Measurements from ENCODE around the gene TOMT.
A peak's percentile ranks its signal among the peaks of the same experiment; 100 is the strongest.

Gene TOMT

GRCh38 chr11:72105888-72106287, at the start of gene TOMT:
Gene TOMT, plus strand, starts transcription at chr11:72105924. Its CDS starts 28 bp downstream, at chr11:72105952.
- DNase-seq, result no peak

- no peak for DNase-seq
Measured at GRCh38 chr11:72058416-72059034, 47.2 kb upstream of the TOMT start.

- DNase-seq, result no peak
Measured at GRCh38 chr11:72061739-72062396, 43.9 kb upstream of the TOMT start.

GRCh38 chr11:72066855-72067254, 38.9 kb upstream of the TOMT start:
- no peak for DNase-seq

GRCh38 chr11:72067266-72067665, 38.5 kb upstream of the TOMT start:
- DNase-seq, result no peak

- no peak for DNase-seq
Measured at GRCh38 chr11:72067676-72068075, 38.0 kb upstream of the TOMT start.

GRCh38 chr11:72069200-72069599, 36.5 kb upstream of the TOMT start:
- DNase-seq, result peak; percentile 71

- DNase-seq, result peak; percentile 95
Measured at GRCh38 chr11:72069787-72070251, 35.9 kb upstream of the TOMT start.

GRCh38 chr11:72070491-72070890, 35.2 kb upstream of the TOMT start:
- DNase-seq, result no peak

- DNase-seq, result peak; percentile 43
Measured at GRCh38 chr11:72072348-72072747, 33.4 kb upstream of the TOMT start.

GRCh38 chr11:72075109-72075508, 30.6 kb upstream of the TOMT start:
- DNase-seq, result peak; percentile 64

- DNase-seq, result no peak
Measured at GRCh38 chr11:72075756-72076155, 30.0 kb upstream of the TOMT start.

GRCh38 chr11:72078477-72078876, 27.2 kb upstream of the TOMT start:
- DNase-seq, result no peak

GRCh38 chr11:72079819-72080325, 25.9 kb upstream of the TOMT start:
- DNase-seq, result no peak

- DNase-seq, result peak; percentile 100
Measured at GRCh38 chr11:72080326-72081183, 25.2 kb upstream of the TOMT start, which contains the start of the genes LRRC51 and NUMA1. Gene LRRC51, plus strand, starts transcription at chr11:72080850. Its CDS starts 8,234 bp downstream, at chr11:72089084. Gene NUMA1, minus strand, starts transcription at chr11:72080542. Its CDS starts 44,599 bp downstream, at chr11:72035943.

GRCh38 chr11:72081184-72081644, 24.5 kb upstream of the TOMT start:
- no peak for DNase-seq

- peak; percentile 75 for DNase-seq
Measured at GRCh38 chr11:72081821-72082453, 23.8 kb upstream of the TOMT start.

GRCh38 chr11:72083414-72083813, 22.3 kb upstream of the TOMT start:
- no peak for DNase-seq

GRCh38 chr11:72084076-72084475, 21.6 kb upstream of the TOMT start:
- no peak for DNase-seq

GRCh38 chr11:72084965-72085364, 20.8 kb upstream of the TOMT start:
- DNase-seq, result no peak

- DNase-seq, result peak; percentile 27
Measured at GRCh38 chr11:72085621-72086351, 19.9 kb upstream of the TOMT start.

Data from suppressor macrophage treated with lipopolysaccharide for 4 hours (primary cell).